GM12878 (cell line): ENCODE measurements around the gene NRAS. TPM values are rescaled to one million over a fixed set of nuclear protein-coding genes. Genes with fewer than 3 reads are reported as not detected.

Experiments
- ATF7 ChIP-seq: fragments of 450-650 bp; IDR thresholded peaks from 2 replicates; pipeline ENCODE4 v1.6.1; 2016; ENCODE audit warnings: low read depth, mild to moderate bottlenecking
- BCL3 ChIP-seq: IDR thresholded peaks from 2 replicates; pipeline ENCODE4 v1.6.1; 2011; ENCODE audit warnings: borderline replicate concordance, low read depth, mild to moderate bottlenecking, moderate library complexity, low read length; ENCODE audit not compliant: insufficient read depth, poor library complexity, severe bottlenecking
- CEBPB ChIP-seq, 2 experiments: fragments of 150-350 bp in 1 of 2; IDR thresholded peaks; 2 replicates each; pipeline ENCODE4 v1.6.1; 2012 to 2014; ENCODE audit warnings: low read depth in 2 of 2, low read length in 2 of 2, borderline replicate concordance in 1 of 2, inconsistent platforms in 1 of 2
- CUX1 ChIP-seq: IDR thresholded peaks from 2 replicates; pipeline ENCODE4 v1.6.1; 2012; ENCODE audit warnings: improper control_type of control experiment, low read depth, low read length; ENCODE audit not compliant: insufficient replicate concordance
- E4F1 ChIP-seq: fragments of 450-650 bp; IDR thresholded peaks from 2 replicates; pipeline ENCODE4 v1.6.1; 2018; ENCODE audit warnings: borderline replicate concordance, mild to moderate bottlenecking; ENCODE audit not compliant: partially characterized antibody
- FOXM1 ChIP-seq: IDR thresholded peaks from 2 replicates; pipeline ENCODE4 v1.6.1; 2012; ENCODE audit warnings: low read depth, mild to moderate bottlenecking, inconsistent platforms, low read length, moderate library complexity
- IRF4 ChIP-seq: IDR thresholded peaks from 2 replicates; pipeline ENCODE4 v1.6.1; 2011; ENCODE audit warnings: low read depth, low read length
- LARP7 ChIP-seq: fragments of 450-650 bp; IDR thresholded peaks from 2 replicates; pipeline ENCODE4 v1.6.1; 2017; ENCODE audit warnings: mild to moderate bottlenecking
- NR2C1 ChIP-seq: fragments of 450-650 bp; IDR thresholded peaks from 2 replicates; pipeline ENCODE4 v1.6.1; 2017; ENCODE audit warnings: antibody characterized with exemption, mild to moderate bottlenecking, moderate library complexity
- NR2C2 ChIP-seq: IDR thresholded peaks from 2 replicates; pipeline ENCODE4 v1.6.1; 2011; ENCODE audit warnings: borderline replicate concordance, low read depth; ENCODE audit not compliant: control insufficient read depth, insufficient read length
- PAX8 ChIP-seq: fragments of 450-650 bp; IDR thresholded peaks from 2 replicates; pipeline ENCODE4 v1.6.1; 2017; ENCODE audit warnings: mild to moderate bottlenecking, moderate library complexity
- RBBP5 ChIP-seq: fragments of 200-600 bp; sonication (generic); conservative IDR thresholded peaks from 2 replicates; pipeline ENCODE4 v1.6.1; 2016
- RFX5 ChIP-seq: IDR thresholded peaks from 2 replicates; pipeline ENCODE4 v1.6.1; 2011; ENCODE audit warnings: low read depth, low read length, improper control_type of control experiment
- SREBF1 ChIP-seq: IDR thresholded peaks from 2 replicates; pipeline ENCODE4 v1.6.1; 2012; ENCODE audit warnings: mild to moderate bottlenecking, low read length
- STAT3 ChIP-seq: IDR thresholded peaks from 2 replicates; pipeline ENCODE4 v1.6.1; 2011; ENCODE audit warnings: low read depth, low read length, improper control_type of control experiment
- polyA plus RNA-seq, 11 experiments: library from polyadenylated mRNA; depleted of rRNA in 4 of 11; unstranded in 6 of 11; stranded (reverse) in 5 of 11; fragments of >200 nt; fragmentation: Nextera tagmentation in 4 of 11; fragmentation: Illumina TruSeq in 1 of 11; extraction: Ambion mirVana in 4 of 11; extraction: Trizol in 1 of 11; gene quantifications; 1 replicate in 1 of 11; 2 replicates in 10 of 11; pipeline versions ENCODE4 v1.2.1 to v1.2.3, GENCODE V29; 2011 to 2016; ENCODE audit warnings: inconsistent platforms in 2 of 11, missing spikeins in 2 of 11, low read depth in 1 of 11
- total RNA-seq, 4 experiments: library from RNA; depleted of rRNA in 3 of 4; stranded (reverse); fragments of >200 nt in 3 of 4; fragmentation: Illumina TruSeq in 1 of 4; extraction: Trizol in 1 of 4; gene quantifications; 2 replicates each; pipeline versions ENCODE4 v1.2.1 to v1.2.3, GENCODE V29; 2013 to 2021
- TF ChIP-seq, protein P1 (sequence below): fragments of 450-650 bp; IDR thresholded peaks from 2 replicates; pipeline ENCODE4 v1.6.1; 2016; ENCODE audit warnings: mild to moderate bottlenecking

NRAS gene
- total and polyA plus RNA-seq, 10 of the 15 experiments (the other 5 are each of a cell fraction or from before 2014, with no cell fraction given), result 31.7 to 73.2 (median 66.2) TPM

GRCh38 chr1:114756009-114756892 is 39.7 kb upstream of the NRAS start (continued):
- peak; percentile 87 for TF ChIP-seq ATF7
- TF ChIP-seq IRF4, result no peak
- no peak for TF ChIP-seq BCL3
- TF ChIP-seq FOXM1, result peak; percentile 44; the same call in 1 of the 2 replicates
- TF ChIP-seq, protein P1, sequence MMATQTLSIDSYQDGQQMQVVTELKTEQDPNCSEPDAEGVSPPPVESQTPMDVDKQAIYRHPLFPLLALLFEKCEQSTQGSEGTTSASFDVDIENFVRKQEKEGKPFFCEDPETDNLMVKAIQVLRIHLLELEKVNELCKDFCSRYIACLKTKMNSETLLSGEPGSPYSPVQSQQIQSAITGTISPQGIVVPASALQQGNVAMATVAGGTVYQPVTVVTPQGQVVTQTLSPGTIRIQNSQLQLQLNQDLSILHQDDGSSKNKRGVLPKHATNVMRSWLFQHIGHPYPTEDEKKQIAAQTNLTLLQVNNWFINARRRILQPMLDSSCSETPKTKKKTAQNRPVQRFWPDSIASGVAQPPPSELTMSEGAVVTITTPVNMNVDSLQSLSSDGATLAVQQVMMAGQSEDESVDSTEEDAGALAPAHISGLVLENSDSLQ, result no peak
- TF ChIP-seq RBBP5, result no peak
- no peak for TF ChIP-seq E4F1
- no peak for TF ChIP-seq NR2C1
- TF ChIP-seq SREBF1, result no peak
- TF ChIP-seq LARP7, result no peak
- TF ChIP-seq CUX1, result no peak
- no peak for TF ChIP-seq NR2C2
- peak in 1 of 2 experiments; percentile 29; a peak in 1 of 4 replicates for TF ChIP-seq CEBPB (IDR thresholded peaks at IDR 0.05; ENCODE audit: borderline replicate concordance in 1 of 2, low read depth in 2 of 2, low read length in 2 of 2)
- TF ChIP-seq STAT3, result no peak
- TF ChIP-seq PAX8, result no peak
- TF ChIP-seq RFX5, result no peak
